A673 (cell line): Measurements from ENCODE around the gene OR10A5. TPM values are rescaled to one million over a fixed set of nuclear protein-coding genes. Genes with fewer than 3 reads are reported as not detected.

Source experiments
- BruUV-seq: library from RNA; stranded (reverse); fragments of 400-500 nt; replicated peaks from 2 replicates; lab custom pipeline; 2021; lab: Mats Ljungman, UMichigan
- CTCF ChIA-PET: fragments of 300-600 bp; sonication (Branson Sonifier 250); formaldehyde crosslinking; loops from one replicate; lab custom pipeline; 2022; ENCODE audit warnings: antibody characterized with exemption; lab: Charles Lee
- POLR2A ChIA-PET: fragments of 300-600 bp; sonication (Branson Sonifier 250); formaldehyde crosslinking; loops from one replicate; lab custom pipeline; 2022; ENCODE audit warnings: antibody characterized with exemption; ENCODE audit not compliant: low non-redundant PET; lab: Charles Lee
- DNase-seq: peaks from one replicate; pipeline ENCODE4 v3.0.0-alpha.2; 2015; ENCODE audit warnings: low spot score
- H3K27ac ChIP-seq: fragments of 200-600 bp; sonication (generic); 2 replicates; pipeline ENCODE4 v1.5.1; 2016; ENCODE audit warnings: mixed run types, low read depth, mild to moderate bottlenecking, mixed read lengths, antibody characterized with exemption, low read length; ENCODE audit not compliant: poor library complexity, severe bottlenecking
- H3K27me3 ChIP-seq: fragments of 200-600 bp; sonication (generic); replicated peaks from 2 replicates; pipeline ENCODE4 v1.6.1; 2017; ENCODE audit warnings: mixed run types, low read depth, mild to moderate bottlenecking, mixed read lengths, antibody characterized with exemption, low read length; ENCODE audit not compliant: insufficient read depth, poor library complexity
- H3K36me3 ChIP-seq: fragments of 200-600 bp; sonication (generic); 2 replicates; pipeline ENCODE4 v1.6.1; 2016; ENCODE audit warnings: mixed run types, mild to moderate bottlenecking, mixed read lengths, antibody characterized with exemption, low read length; ENCODE audit not compliant: insufficient read depth, poor library complexity, severe bottlenecking
- H3K4me1 ChIP-seq: fragments of 200-600 bp; sonication (generic); 2 replicates; pipeline ENCODE4 v1.6.1; 2017; ENCODE audit warnings: mixed run types, mild to moderate bottlenecking, mixed read lengths, antibody characterized with exemption, low read length; ENCODE audit not compliant: insufficient read depth, poor library complexity, severe bottlenecking
- H3K4me3 ChIP-seq: fragments of 200-600 bp; sonication (generic); 2 replicates; pipeline ENCODE4 v1.5.1; 2016; ENCODE audit warnings: low read depth, mixed run types, mild to moderate bottlenecking, mixed read lengths, low read length; ENCODE audit not compliant: poor library complexity, severe bottlenecking
- H3K9me3 ChIP-seq: fragments of 200-600 bp; sonication (generic); 2 replicates; pipeline ENCODE4 v1.6.1; 2016; ENCODE audit warnings: mixed run types, low read depth, mild to moderate bottlenecking, mixed read lengths, antibody characterized with exemption, low read length; ENCODE audit not compliant: poor library complexity, severe bottlenecking
- CTCF ChIP-seq: fragments of 300-800, 200-600 bp; sonication (generic); conservative IDR thresholded peaks from 2 replicates; pipeline ENCODE4 v1.5.1; 2017; ENCODE audit warnings: low read depth, mild to moderate bottlenecking, antibody characterized with exemption, low read length, moderate library complexity, mixed read lengths
- EZH2 ChIP-seq: fragments of 200-600 bp; sonication (generic); IDR thresholded peaks from 2 replicates; pipeline ENCODE4 v1.6.1; 2017; ENCODE audit warnings: borderline replicate concordance, low read depth, mild to moderate bottlenecking, mixed read lengths, antibody characterized with exemption, low read length; ENCODE audit not compliant: poor library complexity, severe bottlenecking
- intact Hi-C: fragments of 100-400 bp; cut with micrococcal nuclease; formaldehyde crosslinking; loops from one replicate; pipeline ENCODE4 v1.10.0; 2022; ENCODE audit not compliant: unreplicated experiment
- total RNA-seq: library from RNA; stranded (reverse); gene quantifications from 2 replicates; pipeline ENCODE4 v1.2.3, GENCODE V29; 2021

The OR10A5 gene
- total RNA-seq, 1 experiment from 2014 or later: not detected

GRCh38 chr11:6833356-6833755 lies 12.1 kb upstream of the OR10A5 start:
- Histone ChIP-seq H3K36me3 (no peaks in the 10 kb centered on the region), H3K4me3 (no peak overlapping the region), H3K27ac (no peak overlapping the region), H3K4me1 (no peaks in the 10 kb centered on the region), H3K9me3 (no peaks in the 10 kb centered on the region), H3K27me3 (no peaks in the 10 kb centered on the region)
- DNase-seq: no peak
- ChIA-PET POLR2A (interaction anchor here (0.5 kb wide), 1 partner anchor 64 kb away, joined by 6 read pairs; no protein-coding TSS in a partner anchor), CTCF (no interaction called here)
- BruUV-seq: no TSS peak
- TF ChIP-seq CTCF: no peak
- TF ChIP-seq EZH2: no peak
- intact Hi-C loops: no loop called here

- no peaks in the 10 kb centered on the region for H3K36me3 ChIP-seq
- H3K27me3 ChIP-seq: no peaks in the 10 kb centered on the region
- no peak for TF ChIP-seq EZH2
- no peak for TF ChIP-seq CTCF
- ChIA-PET CTCF (no interaction called here), POLR2A (no interaction called here)
- no peaks in the 10 kb centered on the region for H3K4me1 ChIP-seq
- H3K9me3 ChIP-seq: no peaks in the 10 kb centered on the region
- BruUV-seq: no TSS peak
- H3K4me3 ChIP-seq: no peak overlapping the region
- intact Hi-C loops: no loop called here
- DNase-seq: no peak
- H3K27ac ChIP-seq: no peak overlapping the region
Measured at GRCh38 chr11:6834021-6834420, 11.5 kb upstream of the OR10A5 start.

- H3K9me3 ChIP-seq: no peaks in the 10 kb centered on the region
- TF ChIP-seq EZH2 (no peak), CTCF (no peak)
- H3K27ac ChIP-seq: no peak overlapping the region
- H3K4me3 ChIP-seq: no peak overlapping the region
- no TSS peak for BruUV-seq
- intact Hi-C loops: no loop called here
- ChIA-PET CTCF (no interaction called here), POLR2A (no interaction called here)
- H3K27me3 ChIP-seq: no peaks in the 10 kb centered on the region
- H3K36me3 ChIP-seq: no peaks in the 10 kb centered on the region
- no peaks in the 10 kb centered on the region for H3K4me1 ChIP-seq
- DNase-seq: no peak
Measured at GRCh38 chr11:6841694-6842093, 3.8 kb upstream of the OR10A5 start.
